Adrenal gland (tissue), 5 donors: ENCODE results near the gene TTC4.

Source experiments
- POLR2A ChIP-seq, 2 donors: fragments of 450-650 bp; IDR thresholded peaks; one replicate each; pipeline ENCODE4 v1.6.1; 2017; ENCODE audit warnings: antibody characterized with exemption in 2 of 2, mild to moderate bottlenecking in 2 of 2, moderate library complexity in 1 of 2
- TF ChIP-seq, protein P1 (sequence below), 6 experiments: fragments of 450-650 bp in 4 of 6; fragments of 200-600 bp in 2 of 6; sonication (generic) in 1 of 6; IDR thresholded peaks; 1 replicate in 5 of 6; 2 replicates in 1 of 6; pipeline versions ENCODE4 v1.5.1 to v1.8.0; 2016 to 2021; ENCODE audit warnings: antibody characterized with exemption in 6 of 6, mild to moderate bottlenecking in 2 of 6, moderate library complexity in 1 of 6
- donor health status: DM: no; HTN: no; CAD: no.

DNA sequence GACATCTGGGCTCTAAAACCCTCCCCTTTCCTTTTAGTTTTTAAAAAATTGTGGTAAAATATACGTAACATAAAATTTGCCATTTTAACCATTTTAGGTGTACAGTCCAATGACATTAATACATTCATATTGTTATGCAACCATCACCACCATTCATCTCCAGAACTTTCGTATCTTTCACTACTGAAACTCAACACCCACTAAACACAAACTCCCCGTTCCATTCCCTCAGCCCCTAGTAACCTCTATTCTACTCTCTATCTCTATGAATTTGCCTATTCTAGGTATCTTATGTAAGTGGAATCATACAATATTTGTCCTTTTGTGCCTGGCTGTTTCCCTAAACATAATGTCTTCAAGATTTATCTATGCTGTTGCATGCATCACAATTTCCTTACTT lies 19.4 kb upstream of the TTC4 start:
- TF ChIP-seq POLR2A (IDR thresholded peaks at IDR 0.05) = no peak
- TF ChIP-seq, protein P1, sequence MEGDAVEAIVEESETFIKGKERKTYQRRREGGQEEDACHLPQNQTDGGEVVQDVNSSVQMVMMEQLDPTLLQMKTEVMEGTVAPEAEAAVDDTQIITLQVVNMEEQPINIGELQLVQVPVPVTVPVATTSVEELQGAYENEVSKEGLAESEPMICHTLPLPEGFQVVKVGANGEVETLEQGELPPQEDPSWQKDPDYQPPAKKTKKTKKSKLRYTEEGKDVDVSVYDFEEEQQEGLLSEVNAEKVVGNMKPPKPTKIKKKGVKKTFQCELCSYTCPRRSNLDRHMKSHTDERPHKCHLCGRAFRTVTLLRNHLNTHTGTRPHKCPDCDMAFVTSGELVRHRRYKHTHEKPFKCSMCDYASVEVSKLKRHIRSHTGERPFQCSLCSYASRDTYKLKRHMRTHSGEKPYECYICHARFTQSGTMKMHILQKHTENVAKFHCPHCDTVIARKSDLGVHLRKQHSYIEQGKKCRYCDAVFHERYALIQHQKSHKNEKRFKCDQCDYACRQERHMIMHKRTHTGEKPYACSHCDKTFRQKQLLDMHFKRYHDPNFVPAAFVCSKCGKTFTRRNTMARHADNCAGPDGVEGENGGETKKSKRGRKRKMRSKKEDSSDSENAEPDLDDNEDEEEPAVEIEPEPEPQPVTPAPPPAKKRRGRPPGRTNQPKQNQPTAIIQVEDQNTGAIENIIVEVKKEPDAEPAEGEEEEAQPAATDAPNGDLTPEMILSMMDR (IDR thresholded peaks at IDR 0.05) = no peak
